Sigmoid colon (tissue), 7 donors: ENCODE data around the gene KCNQ5. TPM values are rescaled to one million over a fixed set of nuclear protein-coding genes. Genes with fewer than 3 reads are reported as not detected.

Source experiments
- DNase-seq: peaks from one replicate; pipeline ENCODE4 v3.0.0-alpha.2; 2019
- H3K27ac ChIP-seq, 4 donors: fragments of 200-600 bp; sonication (generic); one replicate each; pipeline ENCODE4 v1.5.1; 2016 to 2019; ENCODE audit warnings: mild to moderate bottlenecking in 1 of 4
- H3K27me3 ChIP-seq, 3 donors: fragments of 200-600 bp; sonication (generic); one replicate each; pipeline ENCODE4 v1.5.1; 2019; ENCODE audit warnings: mild to moderate bottlenecking in 1 of 3
- H3K36me3 ChIP-seq, 4 donors: fragments of 200-600 bp; sonication (generic); one replicate each; pipeline ENCODE4 v1.5.1; 2016 to 2019
- H3K4me1 ChIP-seq, 4 donors: fragments of 200-600 bp; sonication (generic); one replicate each; pipeline ENCODE4 v1.5.1; 2017 to 2019
- H3K4me3 ChIP-seq, 4 donors: fragments of 200-600 bp; sonication (generic); one replicate each; pipeline ENCODE4 v1.5.1; 2017 to 2019; ENCODE audit warnings: mild to moderate bottlenecking in 2 of 4, moderate library complexity in 1 of 4
- H3K9me3 ChIP-seq, 4 donors: fragments of 200-600 bp in 3 of 4; sonication (generic) in 3 of 4; one replicate each; pipeline versions ENCODE4 v1.5.1 to v1.6.1; 2013 to 2019
- EP300 ChIP-seq, 4 donors: sonication (generic); formaldehyde crosslinking; IDR thresholded peaks; one replicate each; pipeline ENCODE4 v1.6.1; 2017; ENCODE audit warnings: antibody characterized with exemption in 4 of 4
- POLR2A ChIP-seq, 2 donors: fragments of 450-650 bp; IDR thresholded peaks; one replicate each; pipeline ENCODE4 v1.6.1; 2016; ENCODE audit warnings: antibody characterized with exemption in 2 of 2, mild to moderate bottlenecking in 2 of 2, moderate library complexity in 2 of 2
- POLR2AphosphoS5 ChIP-seq, 4 donors: sonication (generic); formaldehyde crosslinking; IDR thresholded peaks; one replicate each; pipeline ENCODE4 v1.6.1; 2017; ENCODE audit warnings: antibody characterized with exemption in 4 of 4
- WGBS, 2 donors: extraction: QIAGEN DNeasy Blood & Tissue Kit; methylation state at CpG; one replicate each; pipeline ENCODE4 v1.1.7; 2013; 5-methylcytosine and 5-hydroxymethylcytosine counted together
- intact Hi-C: fragments of 100-400 bp; cut with DNase I; formaldehyde crosslinking; loops from one replicate; pipeline ENCODE4 v1.15.1; 2023
- polyA plus RNA-seq, 3 donors: library from polyadenylated mRNA; stranded (reverse); fragments of 200-250 nt; gene quantifications; one replicate each; pipeline ENCODE4 v1.2.3, GENCODE V29; 2013
- total RNA-seq, 4 donors: library from RNA; depleted of rRNA; stranded (reverse); fragments of >200 nt; gene quantifications; one replicate each; pipeline ENCODE4 v1.1.0, GENCODE V29; 2016
- TF ChIP-seq, protein P1 (sequence below), 4 experiments: fragments of 450-650 bp in 3 of 4; fragments of 200-600 bp in 1 of 4; IDR thresholded peaks; one replicate each; pipeline ENCODE4 v1.5.1; 2016 to 2019; ENCODE audit warnings: antibody characterized with exemption in 4 of 4, mild to moderate bottlenecking in 3 of 4, moderate library complexity in 2 of 4
- donor health status: healthy with polysubstance abuse.
- donor health status: Bipolar disorder and iron deficiency.
- donor health status: healthy.

KCNQ5 gene
- total and polyA plus RNA-seq, 7 donors: 0.49 to 2.1 (median 1.1) TPM; not detected in 2

DNA sequence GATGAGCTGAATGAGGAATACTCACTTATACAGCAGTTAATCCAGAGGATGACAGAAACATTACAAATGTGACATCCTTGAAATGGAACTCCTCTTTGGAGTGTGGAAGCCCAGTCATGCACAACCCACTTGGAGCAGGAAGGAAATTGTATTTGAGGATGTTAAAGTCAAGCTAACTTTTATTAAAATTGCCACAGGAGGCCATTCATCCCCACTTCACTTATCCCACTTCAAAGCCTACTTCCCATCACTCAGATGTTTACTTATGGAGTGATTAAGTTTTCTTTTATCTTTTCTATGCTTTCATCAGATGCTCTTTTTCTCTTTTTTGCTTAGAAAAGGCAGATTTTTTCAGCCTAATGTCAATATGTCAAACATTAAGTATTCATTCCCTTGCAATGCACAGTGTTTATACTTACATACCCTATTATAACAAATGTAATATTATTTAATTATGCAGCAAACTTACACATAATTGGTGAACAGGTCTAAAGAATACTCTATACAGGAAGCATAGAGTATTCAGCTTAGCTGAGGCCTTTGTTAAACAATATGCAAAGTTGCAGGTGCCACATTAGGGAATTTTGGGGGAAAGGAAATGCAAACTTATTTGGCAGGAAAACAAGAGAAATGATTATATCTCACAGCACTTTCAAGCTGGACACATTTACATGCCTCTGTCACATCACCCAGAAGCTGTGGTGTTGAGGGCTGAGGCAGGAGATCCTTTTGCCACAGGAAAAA, 454.5 kb downstream of the KCNQ5 start:
- Histone ChIP-seq H3K9me3 (peaks cover 0 to 1% (median 0%) of the 10 kb centered on the region in 4 donors), H3K27ac (no peak overlapping the region), H3K4me1 (no peaks in the 10 kb centered on the region), H3K27me3 (no peaks in the 10 kb centered on the region), H3K4me3 (no peak overlapping the region), H3K36me3 (no peaks in the 10 kb centered on the region)
- intact Hi-C loops: no loop called here
- no peak for DNase-seq
- TF ChIP-seq POLR2AphosphoS5 (IDR thresholded peaks at IDR 0.05) (no peak), EP300 (IDR thresholded peaks at IDR 0.05) (no peak), POLR2A (IDR thresholded peaks at IDR 0.05) (no peak)
- TF ChIP-seq, protein P1, sequence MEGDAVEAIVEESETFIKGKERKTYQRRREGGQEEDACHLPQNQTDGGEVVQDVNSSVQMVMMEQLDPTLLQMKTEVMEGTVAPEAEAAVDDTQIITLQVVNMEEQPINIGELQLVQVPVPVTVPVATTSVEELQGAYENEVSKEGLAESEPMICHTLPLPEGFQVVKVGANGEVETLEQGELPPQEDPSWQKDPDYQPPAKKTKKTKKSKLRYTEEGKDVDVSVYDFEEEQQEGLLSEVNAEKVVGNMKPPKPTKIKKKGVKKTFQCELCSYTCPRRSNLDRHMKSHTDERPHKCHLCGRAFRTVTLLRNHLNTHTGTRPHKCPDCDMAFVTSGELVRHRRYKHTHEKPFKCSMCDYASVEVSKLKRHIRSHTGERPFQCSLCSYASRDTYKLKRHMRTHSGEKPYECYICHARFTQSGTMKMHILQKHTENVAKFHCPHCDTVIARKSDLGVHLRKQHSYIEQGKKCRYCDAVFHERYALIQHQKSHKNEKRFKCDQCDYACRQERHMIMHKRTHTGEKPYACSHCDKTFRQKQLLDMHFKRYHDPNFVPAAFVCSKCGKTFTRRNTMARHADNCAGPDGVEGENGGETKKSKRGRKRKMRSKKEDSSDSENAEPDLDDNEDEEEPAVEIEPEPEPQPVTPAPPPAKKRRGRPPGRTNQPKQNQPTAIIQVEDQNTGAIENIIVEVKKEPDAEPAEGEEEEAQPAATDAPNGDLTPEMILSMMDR (IDR thresholded peaks at IDR 0.05): no peak

GRCh38 chr6:73078333-73078862, 456.5 kb downstream of the KCNQ5 start:
- Histone ChIP-seq H3K36me3 (no peaks in the 10 kb centered on the region), H3K4me3 (no peak overlapping the region), H3K27me3 (no peaks in the 10 kb centered on the region), H3K27ac (no peak overlapping the region), H3K4me1 (no peaks in the 10 kb centered on the region), H3K9me3 (peaks cover 0 to 1% (median 0%) of the 10 kb centered on the region in 4 donors)
- no peak for DNase-seq
- 88 to 90% methylated on average over 1 of the region's 1 CpG for WGBS, 2 donors
- intact Hi-C loops: no loop called here
- no peak for TF ChIP-seq POLR2AphosphoS5 (IDR thresholded peaks at IDR 0.05)
- TF ChIP-seq POLR2A (IDR thresholded peaks at IDR 0.05): no peak
- TF ChIP-seq EP300 (IDR thresholded peaks at IDR 0.05): no peak
- TF ChIP-seq, protein P1 (IDR thresholded peaks at IDR 0.05): no peak

DNA sequence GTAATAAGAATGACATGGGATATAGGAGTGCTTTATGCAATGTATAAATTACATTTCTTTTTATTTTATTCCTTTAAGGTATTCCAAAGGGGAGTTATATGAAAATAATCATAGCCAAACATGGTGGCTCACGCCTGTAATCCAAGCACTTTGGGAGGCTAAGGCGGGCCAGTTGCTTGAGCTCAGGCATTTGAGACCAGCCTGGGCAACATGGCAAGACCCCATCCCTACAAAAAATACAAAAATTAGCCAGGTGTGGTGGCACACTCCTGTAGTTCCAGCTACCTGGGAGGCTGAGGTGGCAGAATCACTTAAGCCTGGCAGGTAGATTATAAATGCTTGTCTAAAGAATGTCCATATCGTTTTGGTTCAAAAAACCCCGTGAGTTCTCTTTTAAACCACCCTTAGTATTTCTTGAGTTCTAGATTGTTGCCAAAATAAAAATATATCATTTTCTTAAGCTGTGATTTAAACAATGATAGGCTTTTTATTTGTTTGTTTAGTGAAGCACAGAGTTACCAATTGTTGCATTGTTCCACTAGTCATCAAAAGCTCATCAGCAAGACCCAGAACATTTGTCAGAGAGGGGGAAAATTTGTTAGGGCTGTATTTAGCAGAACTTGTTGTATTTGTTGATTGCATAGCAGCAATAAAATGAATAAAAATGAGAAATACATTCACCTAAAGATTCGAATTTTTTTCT, 457.2 kb downstream of the KCNQ5 start:
- Histone ChIP-seq H3K27me3 (no peaks in the 10 kb centered on the region), H3K4me3 (no peak overlapping the region), H3K36me3 (no peaks in the 10 kb centered on the region), H3K9me3 (peaks cover 0 to 1% (median 0%) of the 10 kb centered on the region in 4 donors), H3K4me1 (no peaks in the 10 kb centered on the region), H3K27ac (no peak overlapping the region)
- WGBS, 2 donors: 70 to 85% methylated on average over 5 of the region's 5 CpGs
- intact Hi-C loops: no loop called here
- TF ChIP-seq EP300 (IDR thresholded peaks at IDR 0.05) (no peak), POLR2AphosphoS5 (IDR thresholded peaks at IDR 0.05) (no peak), POLR2A (IDR thresholded peaks at IDR 0.05) (no peak)
- TF ChIP-seq, protein P1 (IDR thresholded peaks at IDR 0.05): no peak
- no peak for DNase-seq

GRCh38 chr6:73079611-73079955, 457.7 kb downstream of the KCNQ5 start:
- TF ChIP-seq, protein P1 (IDR thresholded peaks at IDR 0.05): no peak
- TF ChIP-seq POLR2A (IDR thresholded peaks at IDR 0.05): no peak
- no peak for TF ChIP-seq EP300 (IDR thresholded peaks at IDR 0.05)
- TF ChIP-seq POLR2AphosphoS5 (IDR thresholded peaks at IDR 0.05): no peak
- intact Hi-C loops: no loop called here
- H3K27ac ChIP-seq: no peak overlapping the region
- H3K27me3 ChIP-seq: no peaks in the 10 kb centered on the region
- 86 to 93% methylated on average over 3 of the region's 3 CpGs for WGBS, 2 donors
- no peak for DNase-seq
- H3K4me1 ChIP-seq: no peaks in the 10 kb centered on the region
- no peaks in the 10 kb centered on the region for H3K9me3 ChIP-seq
- no peaks in the 10 kb centered on the region for H3K36me3 ChIP-seq
- H3K4me3 ChIP-seq: no peak overlapping the region
